ENCODE data around the gene DAZAP1.

DNA sequence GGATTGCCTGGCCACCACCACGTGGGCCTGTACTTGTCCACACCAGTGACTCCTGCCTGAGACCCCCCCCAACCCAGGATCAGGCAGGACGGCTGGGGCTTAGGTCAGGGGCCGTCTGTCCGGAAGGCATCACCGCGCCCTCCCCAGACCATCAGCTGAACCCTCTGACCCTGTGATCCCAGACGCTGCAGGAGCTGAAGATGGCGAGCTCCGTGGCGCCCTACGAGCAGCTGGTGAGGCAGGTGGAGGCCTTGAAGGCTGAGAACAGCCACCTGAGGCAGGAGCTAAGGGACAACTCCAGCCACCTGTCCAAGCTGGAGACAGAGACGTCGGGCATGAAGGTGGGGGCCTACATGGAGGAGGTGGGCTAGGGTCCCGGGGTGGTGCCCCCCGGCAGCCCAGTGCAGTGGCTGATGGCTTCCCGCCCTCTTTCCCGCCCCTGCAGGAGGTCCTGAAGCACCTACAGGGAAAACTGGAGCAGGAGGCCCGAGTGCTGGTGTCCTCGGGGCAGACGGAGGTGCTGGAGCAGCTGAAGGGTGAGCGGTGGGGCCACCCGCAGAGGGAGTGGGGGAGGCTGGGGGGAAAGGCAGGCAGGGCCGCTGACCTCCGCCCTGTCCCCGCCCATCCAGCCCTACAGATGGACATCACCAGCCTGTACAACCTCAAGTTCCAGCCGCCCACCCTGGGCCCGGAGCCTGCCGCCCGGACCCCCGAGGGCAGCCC lies 45.6 kb downstream of the DAZAP1 start:
- TF ChIP-seq POLR2AphosphoS5 (IDR thresholded peaks at IDR 0.05; ENCODE audit: low read depth, low read length) (no peak), TAF1 (IDR thresholded peaks at IDR 0.05; ENCODE audit: borderline replicate concordance, insufficient read depth, low read length) (no peak), SIN3A (IDR thresholded peaks at IDR 0.05; ENCODE audit: borderline replicate concordance, insufficient read depth, low read length) (no peak), FOXP2 (optimal IDR thresholded peaks at IDR 0.05; ENCODE audit: borderline replicate concordance, extremely low read depth, extremely low read length, insufficient read depth) (no peak)
- TF ChIP-seq, protein P1, sequence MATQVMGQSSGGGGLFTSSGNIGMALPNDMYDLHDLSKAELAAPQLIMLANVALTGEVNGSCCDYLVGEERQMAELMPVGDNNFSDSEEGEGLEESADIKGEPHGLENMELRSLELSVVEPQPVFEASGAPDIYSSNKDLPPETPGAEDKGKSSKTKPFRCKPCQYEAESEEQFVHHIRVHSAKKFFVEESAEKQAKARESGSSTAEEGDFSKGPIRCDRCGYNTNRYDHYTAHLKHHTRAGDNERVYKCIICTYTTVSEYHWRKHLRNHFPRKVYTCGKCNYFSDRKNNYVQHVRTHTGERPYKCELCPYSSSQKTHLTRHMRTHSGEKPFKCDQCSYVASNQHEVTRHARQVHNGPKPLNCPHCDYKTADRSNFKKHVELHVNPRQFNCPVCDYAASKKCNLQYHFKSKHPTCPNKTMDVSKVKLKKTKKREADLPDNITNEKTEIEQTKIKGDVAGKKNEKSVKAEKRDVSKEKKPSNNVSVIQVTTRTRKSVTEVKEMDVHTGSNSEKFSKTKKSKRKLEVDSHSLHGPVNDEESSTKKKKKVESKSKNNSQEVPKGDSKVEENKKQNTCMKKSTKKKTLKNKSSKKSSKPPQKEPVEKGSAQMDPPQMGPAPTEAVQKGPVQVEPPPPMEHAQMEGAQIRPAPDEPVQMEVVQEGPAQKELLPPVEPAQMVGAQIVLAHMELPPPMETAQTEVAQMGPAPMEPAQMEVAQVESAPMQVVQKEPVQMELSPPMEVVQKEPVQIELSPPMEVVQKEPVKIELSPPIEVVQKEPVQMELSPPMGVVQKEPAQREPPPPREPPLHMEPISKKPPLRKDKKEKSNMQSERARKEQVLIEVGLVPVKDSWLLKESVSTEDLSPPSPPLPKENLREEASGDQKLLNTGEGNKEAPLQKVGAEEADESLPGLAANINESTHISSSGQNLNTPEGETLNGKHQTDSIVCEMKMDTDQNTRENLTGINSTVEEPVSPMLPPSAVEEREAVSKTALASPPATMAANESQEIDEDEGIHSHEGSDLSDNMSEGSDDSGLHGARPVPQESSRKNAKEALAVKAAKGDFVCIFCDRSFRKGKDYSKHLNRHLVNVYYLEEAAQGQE (IDR thresholded peaks at IDR 0.05; ENCODE audit: insufficient read depth in 1 of 2, low read depth in 2 of 2, low read length in 2 of 2), result no peak
